ENCODE measurements around the gene PIPOX.

The PIPOX gene

DNA sequence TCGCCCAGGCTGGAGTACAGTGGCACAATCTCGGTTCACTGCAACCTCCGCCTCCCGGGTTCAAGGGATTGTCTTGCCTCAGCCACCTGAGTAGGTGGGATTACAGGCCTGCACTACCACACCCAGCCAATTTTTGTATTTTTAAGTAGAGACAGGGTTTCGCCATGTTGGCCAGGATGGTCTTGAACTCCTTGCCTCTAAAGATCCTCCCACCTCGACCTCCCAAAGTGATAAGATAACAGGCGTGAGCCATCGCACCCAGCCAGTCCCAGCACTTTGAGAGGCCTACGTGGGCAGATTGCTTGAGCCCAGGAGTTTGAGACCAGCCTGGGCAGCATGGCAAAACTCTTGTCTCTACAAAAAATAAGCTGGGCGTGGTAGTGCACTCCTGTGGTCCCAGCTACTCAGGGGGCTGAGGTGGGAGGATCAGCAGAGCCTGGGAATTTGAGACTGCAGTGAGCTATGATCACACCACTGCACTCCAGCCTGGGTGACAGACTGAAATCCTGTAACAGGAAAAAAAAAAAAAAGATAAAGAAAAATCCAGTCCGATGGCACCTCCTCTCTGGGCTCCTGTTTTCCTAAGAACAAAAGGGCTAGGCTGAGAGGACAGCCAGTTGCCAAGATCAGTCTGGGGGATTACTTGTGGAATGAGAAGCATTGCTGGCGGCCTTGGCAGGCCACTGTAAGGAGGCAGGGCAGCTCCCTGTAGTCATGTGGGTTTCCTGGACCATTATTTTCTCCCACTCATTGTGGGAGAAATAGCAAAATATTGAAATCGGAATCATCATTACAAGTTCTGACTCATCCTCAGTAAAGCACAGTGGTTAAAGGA is 3.0 kb upstream of the PIPOX start:
- Histone ChIP-seq H3K36me3 (no peaks in the 10 kb centered on the region), H3K9me3 (peaks cover 0 to 6% (median under 1%) of the 10 kb centered on the region in 3 donors), H3K27me3 (peaks cover 0 to 25% of the 10 kb centered on the region in 2 donors), H3K4me1 (peaks cover 0 to 6% (median 2%) of the 10 kb centered on the region in 4 donors), H3K27ac (no peak overlapping the region), H3K4me3 (no peak overlapping the region)
- intact Hi-C loops (cut with DNase I; ENCODE audit: low total_unique reads), result no loop called here
- DNase-seq, result no peak
- no peak for TF ChIP-seq CTCF (IDR thresholded peaks at IDR 0.05)

DNA sequence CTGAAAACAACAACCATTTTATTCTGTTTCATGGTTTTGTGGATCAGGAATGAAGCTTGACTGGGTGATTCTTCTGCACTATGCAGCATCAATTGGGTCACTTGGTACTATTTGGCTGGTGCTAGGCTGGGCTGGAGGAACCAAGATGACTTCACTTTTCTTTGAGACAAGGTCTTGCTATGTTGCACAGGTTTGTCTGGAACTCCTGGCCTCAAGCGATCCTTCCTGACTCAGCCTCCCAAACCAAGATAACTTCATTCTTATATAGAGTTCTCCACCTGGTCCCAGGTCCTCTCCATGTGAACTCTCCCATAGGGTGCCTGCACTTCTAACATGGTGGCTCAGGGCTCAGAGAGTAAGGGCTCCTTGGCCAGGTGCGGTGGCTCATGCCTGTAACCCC is 1.9 kb upstream of the PIPOX start:
- TF ChIP-seq CTCF (IDR thresholded peaks at IDR 0.05), result no peak
- DNase-seq, result no peak
- intact Hi-C loops (cut with DNase I; ENCODE audit: low total_unique reads), result no loop called here
- Histone ChIP-seq H3K4me1 (peaks cover 0 to 6% (median 2%) of the 10 kb centered on the region in 4 donors), H3K27me3 (peaks cover 0 to 18% of the 10 kb centered on the region in 2 donors), H3K4me3 (no peak overlapping the region), H3K36me3 (no peaks in the 10 kb centered on the region), H3K9me3 (no peaks in the 10 kb centered on the region), H3K27ac (no peak overlapping the region)

DNA sequence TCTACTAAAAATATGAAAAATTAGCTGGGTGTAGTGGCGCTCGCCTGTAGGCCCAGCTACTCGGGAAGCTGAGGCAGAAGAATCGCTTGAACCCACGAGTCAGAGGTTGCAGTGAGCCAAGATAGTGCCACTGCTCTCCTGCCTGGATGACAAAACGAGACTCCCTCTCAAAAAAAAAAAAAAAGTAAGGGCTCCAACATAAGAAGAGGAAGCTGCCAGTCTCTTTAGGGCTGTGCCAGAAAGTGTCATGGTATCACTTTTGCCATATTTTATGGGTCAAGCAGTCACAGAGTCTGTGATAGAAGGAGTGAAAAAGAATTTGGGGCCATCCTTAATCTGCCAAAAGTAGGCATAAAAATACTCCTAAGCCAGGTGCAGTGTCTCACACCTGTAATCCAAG is 1.4 kb upstream of the PIPOX start:
- Histone ChIP-seq H3K27ac (no peak overlapping the region), H3K36me3 (no peaks in the 10 kb centered on the region), H3K4me3 (no peak overlapping the region), H3K27me3 (peaks cover 0 to 14% of the 10 kb centered on the region in 2 donors), H3K4me1 (peaks cover 0 to 6% (median 2%) of the 10 kb centered on the region in 4 donors), H3K9me3 (no peaks in the 10 kb centered on the region)
- no peak for DNase-seq
- intact Hi-C loops (cut with DNase I; ENCODE audit: low total_unique reads), result no loop called here
- no peak for TF ChIP-seq CTCF (IDR thresholded peaks at IDR 0.05)

- intact Hi-C loops (cut with DNase I; ENCODE audit: low total_unique reads), result no loop called here
Measured at GRCh38 chr17:29042026-29042678, 789 bp upstream of the PIPOX start.

GRCh38 chr17:29043539-29044145 is 701 bp downstream of the PIPOX start:
- H3K36me3 ChIP-seq, result no peaks in the 10 kb centered on the region
- intact Hi-C loops (cut with DNase I; ENCODE audit: low total_unique reads), result no loop called here
- no peak for TF ChIP-seq CTCF (IDR thresholded peaks at IDR 0.05)
- peaks cover 0 to 2% of the 10 kb centered on the region in 2 donors for H3K27me3 ChIP-seq
- peaks cover 0 to 6% (median 2%) of the 10 kb centered on the region in 4 donors for H3K4me1 ChIP-seq
- no peak overlapping the region for H3K27ac ChIP-seq
- H3K9me3 ChIP-seq, result no peaks in the 10 kb centered on the region
- no peak for DNase-seq
- H3K4me3 ChIP-seq, result no peak overlapping the region

More at GRCh38 chr17:29042026-29042678, 789 bp upstream of the PIPOX start:
- no peak overlapping the region for H3K27ac ChIP-seq
- no peak for TF ChIP-seq CTCF (IDR thresholded peaks at IDR 0.05)
- no peaks in the 10 kb centered on the region for H3K36me3 ChIP-seq
- peaks cover 0 to 6% (median 2%) of the 10 kb centered on the region in 4 donors for H3K4me1 ChIP-seq
- no peak overlapping the region for H3K4me3 ChIP-seq
- H3K9me3 ChIP-seq, result no peaks in the 10 kb centered on the region
- H3K27me3 ChIP-seq, result peaks cover 0 to 11% of the 10 kb centered on the region in 2 donors
- DNase-seq, result no peak
